ENCODE results near the gene RBM7. TPM values are rescaled to one million over a fixed set of nuclear protein-coding genes. Genes with fewer than 3 reads are reported as not detected.

The RBM7 gene
- total RNA-seq, 2 experiments from 2014 or later, result 46.7 to 72.3 TPM

GRCh38 chr11:114398303-114398920 is 2.1 kb upstream of the RBM7 start:
- POLR2A ChIA-PET, result no interaction called here
- intact Hi-C loops (cut with DNase I, micrococcal nuclease), result loop anchor here in 1 of 2 experiments (2.0 kb wide), 1 partner anchor 58 kb away; no protein-coding TSS in a partner anchor
- Mint-ChIP-seq H3K4me3 (peak overlapping the region; percentile 98), H3K36me3 (ENCODE audit: low read depth) (peaks cover 16% of the 10 kb centered on the region), H3K27me3 (no peaks in the 10 kb centered on the region), H3K9me3 (ENCODE audit: low read depth) (no peaks in the 10 kb centered on the region), H3K4me1 (peaks cover 34% of the 10 kb centered on the region), H3K27ac (peak overlapping the region; percentile 99)
- ATAC-seq (no peak), DNase-seq (no peak)
- CTCF ChIA-PET, result interaction anchor here (0.6 to 1.3 kb wide), 3 partner anchors 51 to 478 kb away, joined by 3 to 5 read pairs (median 4); no protein-coding TSS in a partner anchor

- peak; percentile 20 for ATAC-seq
- DNase-seq, result no peak
- intact Hi-C loops (cut with DNase I, micrococcal nuclease), result loop anchor here (1.0 to 10.0 kb wide), 8 partner anchors 40 to 1087 kb away; partner anchors contain the start of genes REXO2 (in 2 of the 2), USP28 (in 2 of the 2), TTC12 (in 1 of the 2) and ZW10 (in 1 of the 2)
- H3K9me3 Mint-ChIP-seq (ENCODE audit: low read depth), result no peaks in the 10 kb centered on the region
- peak overlapping the region; percentile 98 for H3K4me3 Mint-ChIP-seq
- peaks cover 21% of the 10 kb centered on the region for H3K36me3 Mint-ChIP-seq (ENCODE audit: low read depth)
- no peaks in the 10 kb centered on the region for H3K27me3 Mint-ChIP-seq
- ChIA-PET POLR2A (interaction anchor here (0.7 kb wide), 1 partner anchor 12 kb away, joined by 3 read pairs; no protein-coding TSS in a partner anchor), CTCF (interaction anchor here (1.2 kb wide), 1 partner anchor 56 kb away, joined by 3 read pairs; no protein-coding TSS in a partner anchor)
- H3K27ac Mint-ChIP-seq, result peak overlapping the region; percentile 99
- H3K4me1 Mint-ChIP-seq, result peaks cover 43% of the 10 kb centered on the region
Observed at GRCh38 chr11:114399490-114400215, 813 bp upstream of the RBM7 start.

- Mint-ChIP-seq H3K27ac (peak overlapping the region; percentile 99), H3K9me3 (ENCODE audit: low read depth) (no peaks in the 10 kb centered on the region), H3K27me3 (no peaks in the 10 kb centered on the region), H3K4me1 (peaks cover 54% of the 10 kb centered on the region), H3K4me3 (peak overlapping the region; percentile 98), H3K36me3 (ENCODE audit: low read depth) (peaks cover 32% of the 10 kb centered on the region)
- ChIA-PET POLR2A (interaction anchor here (0.8 kb wide), 1 partner anchor 38 kb away, joined by 4 read pairs; the partner anchor contains the start of gene REXO2), CTCF (no interaction called here)
- intact Hi-C loops (cut with DNase I, micrococcal nuclease), result loop anchor here (1.0 to 10.0 kb wide), 7 partner anchors 38 to 1089 kb away; partner anchors contain the start of genes REXO2 (in 2 of the 2), USP28 (in 2 of the 2), TTC12 (in 1 of the 2) and ZW10 (in 1 of the 2)
- DNase-seq (no peak), ATAC-seq (no peak)
Observed at GRCh38 chr11:114400915-114401223, 403 bp downstream of the RBM7 start.

- ChIA-PET CTCF (interaction anchor here (1.2 kb wide), 1 partner anchor 38 kb away, joined by 4 read pairs; the partner anchor contains the start of gene REXO2), POLR2A (no interaction called here)
- DNase-seq, result no peak
- ATAC-seq, result no peak
- Mint-ChIP-seq H3K9me3 (ENCODE audit: low read depth) (no peaks in the 10 kb centered on the region), H3K4me1 (peaks cover 57% of the 10 kb centered on the region), H3K27ac (peak overlapping the region; percentile 99), H3K36me3 (ENCODE audit: low read depth) (peaks cover 36% of the 10 kb centered on the region), H3K4me3 (peak overlapping the region; percentile 98), H3K27me3 (no peaks in the 10 kb centered on the region)
- intact Hi-C loops (cut with DNase I, micrococcal nuclease), result loop anchor here (5.0 to 10.0 kb wide), 3 partner anchors 237 to 1089 kb away; partner anchors contain the start of genes TTC12 (in 1 of the 2) and USP28 (in 1 of the 2)
Observed at GRCh38 chr11:114401311-114401710, 845 bp downstream of the RBM7 start.

GRCh38 chr11:114412946-114413345 is 12.5 kb downstream of the RBM7 start:
- DNase-seq (no peak), ATAC-seq (no peak)
- ChIA-PET POLR2A (no interaction called here), CTCF (no interaction called here)
- Mint-ChIP-seq H3K27ac (no peak overlapping the region), H3K36me3 (ENCODE audit: low read depth) (peaks cover 21% of the 10 kb centered on the region), H3K4me1 (no peaks in the 10 kb centered on the region), H3K27me3 (no peaks in the 10 kb centered on the region), H3K9me3 (ENCODE audit: low read depth) (no peaks in the 10 kb centered on the region), H3K4me3 (no peak overlapping the region)
- intact Hi-C loops (cut with DNase I, micrococcal nuclease), result no loop called here

- Mint-ChIP-seq H3K4me1 (no peaks in the 10 kb centered on the region), H3K27ac (no peak overlapping the region), H3K27me3 (no peaks in the 10 kb centered on the region), H3K4me3 (no peak overlapping the region), H3K9me3 (ENCODE audit: low read depth) (no peaks in the 10 kb centered on the region), H3K36me3 (ENCODE audit: low read depth) (peaks cover 21% of the 10 kb centered on the region)
- DNase-seq, result no peak
- ChIA-PET POLR2A (no interaction called here), CTCF (no interaction called here)
- intact Hi-C loops (cut with DNase I, micrococcal nuclease), result no loop called here
- ATAC-seq, result no peak
Observed at GRCh38 chr11:114413958-114414357, 13.5 kb downstream of the RBM7 start.

GRCh38 chr11:114416441-114416961 is 16.0 kb downstream of the RBM7 start:
- no peak for ATAC-seq
- CTCF ChIA-PET, result interaction anchor here (0.5 to 1.1 kb wide), 2 partner anchors 69 to 1119 kb away, joined by 4 read pairs; no protein-coding TSS in a partner anchor
- POLR2A ChIA-PET, result no interaction called here

GRCh38 chr11:114426280-114426679 is 25.8 kb downstream of the RBM7 start:
- ChIA-PET CTCF (no interaction called here), POLR2A (no interaction called here)
- ATAC-seq (no peak), DNase-seq (no peak)
- Mint-ChIP-seq H3K9me3 (ENCODE audit: low read depth) (peaks cover 5% of the 10 kb centered on the region), H3K27ac (no peak overlapping the region), H3K4me1 (peaks cover 5% of the 10 kb centered on the region), H3K4me3 (no peak overlapping the region), H3K27me3 (no peaks in the 10 kb centered on the region), H3K36me3 (ENCODE audit: low read depth) (peaks cover 3% of the 10 kb centered on the region)
- intact Hi-C loops (cut with DNase I, micrococcal nuclease), result no loop called here

More at GRCh38 chr11:114416441-114416961, 16.0 kb downstream of the RBM7 start:
- DNase-seq, result no peak
- H3K36me3 Mint-ChIP-seq (ENCODE audit: low read depth), result peaks cover 6% of the 10 kb centered on the region
- H3K9me3 Mint-ChIP-seq (ENCODE audit: low read depth), result no peaks in the 10 kb centered on the region
- no peak overlapping the region for H3K27ac Mint-ChIP-seq
- H3K4me1 Mint-ChIP-seq, result no peaks in the 10 kb centered on the region
- no peaks in the 10 kb centered on the region for H3K27me3 Mint-ChIP-seq
- no peak overlapping the region for H3K4me3 Mint-ChIP-seq
- intact Hi-C loops (cut with DNase I, micrococcal nuclease), result no loop called here

GRCh38 chr11:114430290-114430689 is 29.8 kb downstream of the RBM7 start:
- Mint-ChIP-seq H3K27ac (no peak overlapping the region), H3K36me3 (ENCODE audit: low read depth) (no peaks in the 10 kb centered on the region), H3K27me3 (no peaks in the 10 kb centered on the region), H3K4me3 (no peak overlapping the region), H3K9me3 (ENCODE audit: low read depth) (no peaks in the 10 kb centered on the region), H3K4me1 (peaks cover 5% of the 10 kb centered on the region)
- ChIA-PET POLR2A (no interaction called here), CTCF (interaction anchor here (0.7 to 1.5 kb wide), 4 partner anchors 9 to 657 kb away, joined by 3 to 6 read pairs (median 3); partner anchors contain the start of gene REXO2)
- ATAC-seq, result peak; percentile 53
- no peak for DNase-seq
- intact Hi-C loops (cut with DNase I, micrococcal nuclease), result loop anchor here (10.0 kb wide), 2 partner anchors 85 to 1115 kb away; partner anchors contain the start of gene TTC12 (in 1 of the 2)

- Mint-ChIP-seq H3K27ac (no peak overlapping the region), H3K9me3 (ENCODE audit: low read depth) (no peaks in the 10 kb centered on the region), H3K4me1 (peaks cover 5% of the 10 kb centered on the region), H3K27me3 (no peaks in the 10 kb centered on the region), H3K36me3 (ENCODE audit: low read depth) (no peaks in the 10 kb centered on the region), H3K4me3 (no peak overlapping the region)
- ChIA-PET CTCF (no interaction called here), POLR2A (no interaction called here)
- DNase-seq (no peak), ATAC-seq (no peak)
- intact Hi-C loops (cut with DNase I, micrococcal nuclease), result loop anchor here (10.0 kb wide), 2 partner anchors 88 to 1118 kb away; partner anchors contain the start of gene TTC12 (in 1 of the 2)
Observed at GRCh38 chr11:114432893-114433292, 32.4 kb downstream of the RBM7 start.

GRCh38 chr11:114433376-114433775 is 32.9 kb downstream of the RBM7 start:
- Mint-ChIP-seq H3K36me3 (ENCODE audit: low read depth) (no peaks in the 10 kb centered on the region), H3K9me3 (ENCODE audit: low read depth) (no peaks in the 10 kb centered on the region), H3K27ac (no peak overlapping the region), H3K4me1 (peaks cover 5% of the 10 kb centered on the region), H3K27me3 (no peaks in the 10 kb centered on the region), H3K4me3 (no peak overlapping the region)
- ATAC-seq (no peak), DNase-seq (no peak)
- POLR2A ChIA-PET, result no interaction called here
- intact Hi-C loops (cut with DNase I, micrococcal nuclease), result loop anchor here (10.0 kb wide), 2 partner anchors 89 to 1119 kb away; partner anchors contain the start of gene TTC12 (in 1 of the 2)
- CTCF ChIA-PET, result no interaction called here
